Trophoblast cell (in vitro differentiated cells and primary cell): ENCODE results near the gene CENPX.
A peak's percentile ranks its signal among the peaks of the same experiment; 100 is the strongest.

ENCODE experiments used
- DNase-seq, 2 donors: peaks; one replicate each; pipeline ENCODE4 v3.0.0-alpha.2; 2016
- H2AFZ ChIP-seq: 2 replicates; pipeline ENCODE4 v1.6.1; 2013; ENCODE audit warnings: low read length, moderate library complexity, mild to moderate bottlenecking; ENCODE audit not compliant: insufficient read depth, poor library complexity
- H2AK5ac ChIP-seq: 2 replicates; pipeline ENCODE4 v1.6.1; 2013; ENCODE audit warnings: mild to moderate bottlenecking, low read length
- H2BK120ac ChIP-seq: 2 replicates; pipeline ENCODE4 v1.6.1; 2013; ENCODE audit warnings: low read length, mild to moderate bottlenecking, moderate library complexity; ENCODE audit not compliant: insufficient read depth, poor library complexity
- H2BK12ac ChIP-seq: 2 replicates; pipeline ENCODE4 v1.6.1; 2013; ENCODE audit warnings: mild to moderate bottlenecking, low read length, moderate library complexity
- H2BK5ac ChIP-seq: 2 replicates; pipeline ENCODE4 v1.6.1; 2013; ENCODE audit warnings: low read length, low read depth, moderate library complexity, mild to moderate bottlenecking; ENCODE audit not compliant: poor library complexity
- H3K14ac ChIP-seq: 2 replicates; pipeline ENCODE4 v1.6.1; 2013; ENCODE audit warnings: mild to moderate bottlenecking, low read length
- H3K18ac ChIP-seq: 2 replicates; pipeline ENCODE4 v1.6.1; 2013; ENCODE audit warnings: mild to moderate bottlenecking, low read length
- H3K23ac ChIP-seq: 2 replicates; pipeline ENCODE4 v1.6.1; 2013; ENCODE audit warnings: low read length
- H3K27ac ChIP-seq: 2 replicates; pipeline ENCODE4 v1.5.1; 2013; ENCODE audit warnings: low read depth, mild to moderate bottlenecking, inconsistent platforms, low read length, moderate library complexity
- H3K27me3 ChIP-seq: 2 replicates; pipeline ENCODE4 v1.6.1; 2013; ENCODE audit warnings: inconsistent platforms, mild to moderate bottlenecking, low read length, moderate library complexity; ENCODE audit not compliant: insufficient read depth
- H3K36me3 ChIP-seq, 2 experiments: 1 replicate in 1 of 2; 2 replicates in 1 of 2; pipeline ENCODE4 v1.6.1; 2013; ENCODE audit warnings: low read length in 2 of 2, mild to moderate bottlenecking in 2 of 2, moderate library complexity in 1 of 2; ENCODE audit not compliant: insufficient read depth in 2 of 2, control insufficient read depth in 1 of 2
- H3K4ac ChIP-seq: 2 replicates; pipeline ENCODE4 v1.6.1; 2013; ENCODE audit warnings: low read depth, mild to moderate bottlenecking, low read length, moderate library complexity
- H3K4me1 ChIP-seq, 2 experiments: 1 replicate in 1 of 2; 2 replicates in 1 of 2; pipeline ENCODE4 v1.6.1; 2013; ENCODE audit warnings: low read length in 2 of 2, mild to moderate bottlenecking in 2 of 2, moderate library complexity in 1 of 2; ENCODE audit not compliant: insufficient read depth in 2 of 2, control insufficient read depth in 1 of 2
- H3K4me2 ChIP-seq: 2 replicates; pipeline ENCODE4 v1.6.1; 2013; ENCODE audit warnings: inconsistent platforms, mild to moderate bottlenecking, low read length, moderate library complexity
- H3K4me3 ChIP-seq: 2 replicates; pipeline ENCODE4 v1.5.1; 2013; ENCODE audit warnings: mild to moderate bottlenecking, low read depth, low read length, inconsistent platforms
- H3K79me1 ChIP-seq: one replicate; pipeline ENCODE4 v1.6.1; 2013; ENCODE audit warnings: low read length
- H3K79me2 ChIP-seq: 2 replicates; pipeline ENCODE4 v1.6.1; 2013; ENCODE audit warnings: low read length, mild to moderate bottlenecking; ENCODE audit not compliant: control insufficient read depth, insufficient read depth, poor library complexity
- H3K9ac ChIP-seq: 2 replicates; pipeline ENCODE4 v1.6.1; 2013; ENCODE audit warnings: mild to moderate bottlenecking, low read length
- H3K9me3 ChIP-seq: 2 replicates; pipeline ENCODE4 v1.6.1; 2013; ENCODE audit warnings: low read depth, mild to moderate bottlenecking, control low read depth, inconsistent platforms, low read length; ENCODE audit not compliant: insufficient read depth
- H4K12ac ChIP-seq: 2 replicates; pipeline ENCODE4 v1.6.1; 2013; ENCODE audit warnings: low read depth, mild to moderate bottlenecking, low read length, moderate library complexity
- H4K8ac ChIP-seq: 2 replicates; pipeline ENCODE4 v1.6.1; 2013; ENCODE audit warnings: low read depth, mild to moderate bottlenecking, low read length, moderate library complexity
- H4K91ac ChIP-seq: one replicate; pipeline ENCODE4 v1.6.1; 2013; ENCODE audit warnings: low read depth, mild to moderate bottlenecking, low read length, moderate library complexity
- WGBS: extraction: QIAGEN DNeasy Blood & Tissue Kit; methylation state at CpG from one replicate; pipeline ENCODE4 v1.1.7; 2013; ENCODE audit warnings: missing lambda C conversion rate; ENCODE audit not compliant: insufficient read length, insufficient coverage; ENCODE audit errors: extremely low coverage; 5-methylcytosine and 5-hydroxymethylcytosine counted together

CENPX gene

GRCh38 chr17:81993729-81994592, 28.7 kb downstream of the CENPX start:
- H4K91ac ChIP-seq = peak overlapping the region; percentile 17
- H2AK5ac ChIP-seq = peak overlapping the region; percentile 9
- no peaks in the 10 kb centered on the region for H3K79me2 ChIP-seq
- peaks cover 10% of the 10 kb centered on the region for H3K79me1 ChIP-seq
- H3K4me1 ChIP-seq = peaks cover 19 to 22% of the 10 kb centered on the region in 2 experiments
- H3K14ac ChIP-seq = no peak overlapping the region
- no peak overlapping the region for H3K9ac ChIP-seq
- H3K23ac ChIP-seq = no peak overlapping the region
- no peak overlapping the region for H2BK5ac ChIP-seq
- no peak overlapping the region for H3K18ac ChIP-seq
- H2BK12ac ChIP-seq = no peak overlapping the region
- no peaks in the 10 kb centered on the region for H3K27me3 ChIP-seq
- H4K8ac ChIP-seq = no peak overlapping the region
- H4K12ac ChIP-seq = no peak overlapping the region
- no peak overlapping the region for H3K4me3 ChIP-seq
- DNase-seq = peak in 1 of 2 donors; percentile 15
- peaks cover 9% of the 10 kb centered on the region for H3K9me3 ChIP-seq
- no peak overlapping the region for H3K27ac ChIP-seq
- no peak overlapping the region for H3K4ac ChIP-seq
- no peak overlapping the region for H3K4me2 ChIP-seq
- no peak overlapping the region for H2AFZ ChIP-seq
- no peak overlapping the region for H2BK120ac ChIP-seq
- no CpG with 5 or more reads among the region's 37 CpGs for WGBS
- H3K36me3 ChIP-seq = peaks cover 7 to 17% of the 10 kb centered on the region in 2 experiments

DNA sequence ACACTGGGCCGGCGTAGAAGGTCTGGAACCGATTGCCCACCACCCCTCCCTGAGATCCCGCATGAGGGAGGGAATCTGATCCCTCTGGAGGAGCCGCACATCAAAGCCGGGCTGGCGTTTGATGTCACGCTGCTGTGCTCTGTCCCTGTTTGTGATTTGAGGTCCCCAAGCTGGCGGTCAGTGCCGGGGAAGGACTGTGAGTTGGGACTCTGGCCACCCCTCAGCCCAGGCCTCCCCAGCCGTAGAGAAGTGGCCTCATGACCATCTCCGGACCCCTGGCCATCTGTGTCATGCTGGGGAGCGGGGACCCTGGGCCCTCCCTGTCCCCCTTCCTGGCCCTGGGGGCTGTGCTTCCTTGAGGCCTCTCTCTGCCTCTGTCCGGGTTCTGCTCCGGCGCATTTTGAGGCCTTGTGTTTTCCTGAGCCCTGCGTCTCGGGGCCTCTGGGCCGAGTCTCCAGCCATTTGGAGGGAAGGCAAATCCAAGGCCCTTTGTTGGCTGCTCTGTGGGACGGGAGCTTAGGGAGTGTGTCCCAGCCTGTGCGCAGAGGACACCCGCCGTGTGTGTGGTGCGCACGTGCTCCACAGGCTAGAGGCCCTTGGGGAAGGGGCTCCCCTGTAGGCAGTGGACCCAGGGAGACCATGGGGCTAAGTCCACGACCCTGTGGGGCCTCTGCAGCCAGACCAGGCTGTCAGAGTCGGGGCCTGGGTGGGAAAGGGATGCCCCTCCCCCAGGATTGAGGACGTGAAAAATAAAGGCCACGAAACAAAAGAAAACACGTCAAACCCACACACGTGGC, 30.2 kb downstream of the CENPX start:
- H4K12ac ChIP-seq = peak overlapping the region; percentile 28
- peak overlapping the region; percentile 34 for H2AK5ac ChIP-seq
- H3K23ac ChIP-seq = no peak overlapping the region
- peak overlapping the region; percentile 28 for H3K18ac ChIP-seq
- H2AFZ ChIP-seq = no peak overlapping the region
- H3K36me3 ChIP-seq = peaks cover 7 to 17% of the 10 kb centered on the region in 2 experiments
- H3K79me1 ChIP-seq = peaks cover 9% of the 10 kb centered on the region
- no peak overlapping the region for H3K4me2 ChIP-seq
- H3K79me2 ChIP-seq = no peaks in the 10 kb centered on the region
- no CpG with 5 or more reads among the region's 31 CpGs for WGBS
- H2BK5ac ChIP-seq = peak overlapping the region; percentile 2
- H3K27me3 ChIP-seq = no peaks in the 10 kb centered on the region
- H3K4me1 ChIP-seq = peaks cover 18 to 19% of the 10 kb centered on the region in 2 experiments
- peak overlapping the region; percentile 33 for H3K4ac ChIP-seq
- peak overlapping the region; percentile 19 for H3K9ac ChIP-seq
- H4K91ac ChIP-seq = peak overlapping the region; percentile 78
- peak in 1 of 2 donors; percentile 48 for DNase-seq
- H3K4me3 ChIP-seq = no peak overlapping the region
- peak overlapping the region; percentile 70 for H2BK120ac ChIP-seq
- peaks cover 9% of the 10 kb centered on the region for H3K9me3 ChIP-seq
- peak overlapping the region; percentile 49 for H4K8ac ChIP-seq
- peak overlapping the region; percentile 42 for H3K27ac ChIP-seq
- H3K14ac ChIP-seq = peak overlapping the region; percentile 50
- peak overlapping the region; percentile 55 for H2BK12ac ChIP-seq

DNA sequence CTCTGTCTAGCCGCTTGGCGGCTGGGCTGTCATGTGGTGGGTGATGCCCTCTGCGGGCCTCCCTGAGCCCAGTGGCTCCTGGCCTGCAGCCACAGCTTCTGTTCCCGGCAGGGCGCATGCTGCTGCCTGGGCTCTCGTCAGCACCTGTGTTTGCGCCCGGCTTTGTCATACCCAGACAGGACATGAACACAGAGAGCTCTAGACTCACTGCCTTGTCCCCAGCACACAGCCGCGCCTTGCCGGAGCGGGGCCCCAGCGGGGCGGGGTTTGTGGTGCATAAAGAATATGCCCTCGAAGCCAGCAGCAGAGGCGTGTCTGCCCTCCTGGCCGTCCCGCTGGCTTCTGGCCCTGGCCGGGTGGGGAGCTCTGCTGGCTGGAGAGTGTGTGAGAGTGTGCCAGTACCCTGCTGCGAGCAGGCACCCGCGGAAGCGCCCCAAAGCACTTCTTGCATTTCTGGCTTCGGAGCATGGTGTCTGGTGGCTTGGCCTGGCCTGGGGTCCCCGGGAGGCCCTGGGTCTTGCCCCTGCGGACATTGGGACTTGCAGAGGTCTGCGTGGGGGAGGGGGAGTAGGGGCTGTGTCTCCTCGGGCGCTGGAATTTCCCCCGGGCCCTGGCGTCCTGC, 30.9 kb downstream of the CENPX start:
- Histone ChIP-seq H3K4me2 (no peak overlapping the region), H3K9me3 (peaks cover 9% of the 10 kb centered on the region), H3K4me1 (peaks cover 18 to 19% of the 10 kb centered on the region in 2 experiments), H3K18ac (peak overlapping the region; percentile 31), H3K27me3 (no peaks in the 10 kb centered on the region), H4K12ac (no peak overlapping the region), H3K4me3 (no peak overlapping the region), H3K4ac (no peak overlapping the region), H2AK5ac (peak overlapping the region; percentile 32), H2BK5ac (peak overlapping the region; percentile 4), H3K23ac (no peak overlapping the region), H3K9ac (no peak overlapping the region), H3K14ac (peak overlapping the region; percentile 16), H2BK12ac (no peak overlapping the region), H3K27ac (peak overlapping the region; percentile 37), H4K8ac (no peak overlapping the region), H4K91ac (peak overlapping the region; percentile 65), H2BK120ac (peak overlapping the region; percentile 19), H3K36me3 (peaks cover 10 to 14% of the 10 kb centered on the region in 2 experiments), H3K79me2 (no peaks in the 10 kb centered on the region), H2AFZ (no peak overlapping the region), H3K79me1 (peaks cover 9% of the 10 kb centered on the region)
- WGBS = no CpG with 5 or more reads among the region's 31 CpGs
- DNase-seq = peak; percentile 92 to 98
